GM12891 (cell line): ENCODE data around the gene TBC1D32.

ENCODE experiments used
- DNase-seq: peaks from one replicate; pipeline ENCODE4 v3.0.0; 2011; ENCODE audit warnings: low spot score; ENCODE audit not compliant: insufficient read length
- FAIRE-seq: peaks from 2 replicates; lab custom pipeline; 2011; peaks lifted over from hg19 to GRCh38; lab: Jason Lieb, UNC
- PAX5 ChIP-seq: IDR thresholded peaks from 2 replicates; pipeline ENCODE4 v1.6.1; 2011; ENCODE audit warnings: low read length, moderate library complexity, mild to moderate bottlenecking; ENCODE audit not compliant: insufficient read depth, severe bottlenecking
- POLR2A ChIP-seq: IDR thresholded peaks from 2 replicates; pipeline ENCODE4 v1.6.1; 2011; ENCODE audit warnings: low read depth, low read length, control low read depth
- POLR2AphosphoS5 ChIP-seq: IDR thresholded peaks from 2 replicates; pipeline ENCODE4 v1.6.1; 2011; ENCODE audit warnings: low read depth, low read length, control low read depth
- POU2F2 ChIP-seq: IDR thresholded peaks from 2 replicates; pipeline ENCODE4 v1.6.1; 2011; ENCODE audit warnings: low read depth, mild to moderate bottlenecking, control low read depth, low read length, moderate library complexity
- SPI1 ChIP-seq: IDR thresholded peaks from 2 replicates; pipeline ENCODE4 v1.6.1; 2011; ENCODE audit warnings: low read depth, low read length, control low read depth
- TAF1 ChIP-seq: IDR thresholded peaks from 2 replicates; pipeline ENCODE4 v1.6.1; 2011; ENCODE audit warnings: low read depth, low read length, control low read depth

Gene TBC1D32

GRCh38 chr6:121142093-121142492, 192.2 kb downstream of the TBC1D32 start:
- DNase-seq: no peak
- no peak for FAIRE-seq
- TF ChIP-seq POLR2A (no peak), PAX5 (no peak), POU2F2 (no peak), POLR2AphosphoS5 (no peak), TAF1 (no peak), SPI1 (no peak)

GRCh38 chr6:121135425-121135824, 198.9 kb downstream of the TBC1D32 start:
- TF ChIP-seq SPI1: no peak
- no peak for TF ChIP-seq POLR2AphosphoS5
- TF ChIP-seq POLR2A: no peak
- TF ChIP-seq TAF1: no peak
- TF ChIP-seq POU2F2: no peak
- TF ChIP-seq PAX5: no peak
- FAIRE-seq (no peak), DNase-seq (no peak)

- DNase-seq (no peak), FAIRE-seq (no peak)
- TF ChIP-seq POLR2AphosphoS5 (no peak), POU2F2 (no peak), POLR2A (no peak), PAX5 (no peak), TAF1 (no peak), SPI1 (no peak)
Observed at GRCh38 chr6:121134922-121135321, 199.4 kb downstream of the TBC1D32 start.

- no peak for TF ChIP-seq POLR2AphosphoS5
- no peak for TF ChIP-seq POLR2A
- TF ChIP-seq TAF1: no peak
- no peak for TF ChIP-seq POU2F2
- no peak for TF ChIP-seq SPI1
- TF ChIP-seq PAX5: no peak
- DNase-seq: no peak
- FAIRE-seq: no peak
Observed at GRCh38 chr6:121124600-121124999, 209.7 kb downstream of the TBC1D32 start.

DNA sequence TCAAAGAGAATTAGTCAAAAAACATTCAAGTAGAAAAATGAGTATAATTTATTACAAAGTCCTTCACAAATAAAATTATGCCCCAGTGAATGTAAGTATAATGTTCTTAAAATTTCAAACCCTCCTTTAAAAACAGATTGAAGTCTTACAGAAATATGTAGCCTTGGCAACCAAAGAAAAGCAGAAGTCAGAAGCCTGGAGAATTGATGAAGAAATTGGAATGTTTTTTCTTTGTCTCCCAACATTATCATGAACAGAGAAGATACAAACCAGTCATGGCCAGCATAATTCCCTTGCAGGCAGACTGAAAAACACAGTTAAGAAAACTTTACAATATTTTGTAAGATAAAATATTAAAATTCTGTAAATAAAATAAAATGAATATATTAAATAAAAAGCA, 221.9 kb downstream of the TBC1D32 start:
- no peak for DNase-seq
- TF ChIP-seq SPI1: no peak
- TF ChIP-seq POU2F2: no peak
- TF ChIP-seq TAF1: no peak
- TF ChIP-seq POLR2A: no peak
- TF ChIP-seq POLR2AphosphoS5: no peak
- TF ChIP-seq PAX5: no peak
- FAIRE-seq: no peak

DNA sequence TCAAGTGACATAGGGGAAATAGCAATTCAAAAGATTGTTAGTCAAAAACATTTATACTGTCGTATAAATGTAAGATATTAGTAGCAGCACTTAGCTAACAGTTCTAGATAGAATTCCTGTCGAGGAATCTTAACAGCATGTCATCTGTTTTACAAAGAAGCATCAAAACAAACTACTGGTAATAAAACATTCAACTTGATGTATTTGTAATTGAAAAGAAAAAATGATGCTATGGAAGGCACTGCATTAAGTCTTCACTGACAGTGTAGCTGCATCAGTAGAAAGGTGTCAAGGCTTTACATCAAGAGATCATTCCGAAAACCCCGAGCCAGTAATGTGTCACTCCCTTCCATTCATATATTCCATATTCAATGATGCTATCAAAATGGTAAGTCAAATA, 223.5 kb downstream of the TBC1D32 start:
- TF ChIP-seq TAF1 (no peak), POLR2A (no peak), SPI1 (no peak), PAX5 (no peak), POLR2AphosphoS5 (no peak), POU2F2 (no peak)
- FAIRE-seq (no peak), DNase-seq (no peak)

- DNase-seq: no peak
- no peak for TF ChIP-seq POLR2A
- TF ChIP-seq POU2F2: no peak
- TF ChIP-seq PAX5: no peak
- TF ChIP-seq SPI1: no peak
- no peak for TF ChIP-seq POLR2AphosphoS5
- FAIRE-seq: no peak
Observed at GRCh38 chr6:121106962-121107361, 227.3 kb downstream of the TBC1D32 start.

- DNase-seq: no peak
- FAIRE-seq: no peak
- TF ChIP-seq TAF1: no peak
- TF ChIP-seq POU2F2: no peak
- TF ChIP-seq POLR2A: no peak
- no peak for TF ChIP-seq PAX5
- TF ChIP-seq SPI1: no peak
- TF ChIP-seq POLR2AphosphoS5: no peak
Observed at GRCh38 chr6:121105461-121105860, 228.8 kb downstream of the TBC1D32 start.

DNA sequence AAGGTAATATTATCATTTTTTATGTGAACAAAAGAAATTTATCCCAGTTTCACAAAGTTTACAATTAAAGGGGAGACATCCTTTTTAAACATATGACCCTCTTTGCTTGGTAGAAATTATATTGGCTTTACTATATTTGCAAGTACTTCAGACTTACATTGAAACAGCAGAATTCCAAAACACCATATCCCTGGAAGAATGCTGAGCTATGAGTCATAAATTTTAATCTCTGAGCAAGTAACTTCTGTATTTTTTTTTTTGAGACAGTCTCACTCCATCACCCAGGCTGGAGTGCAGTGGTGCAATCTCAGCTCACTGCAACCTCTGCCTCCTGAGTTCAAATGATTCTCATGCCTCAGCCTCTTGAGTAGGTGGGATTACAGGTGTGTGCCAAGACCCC, 240.4 kb downstream of the TBC1D32 start:
- TF ChIP-seq TAF1: no peak
- TF ChIP-seq POLR2AphosphoS5: no peak
- TF ChIP-seq PAX5: no peak
- no peak for TF ChIP-seq POLR2A
- TF ChIP-seq SPI1: no peak
- TF ChIP-seq POU2F2: no peak
- peak; percentile 16 for FAIRE-seq
- DNase-seq: no peak

- no peak for DNase-seq
- TF ChIP-seq PAX5: no peak
- no peak for TF ChIP-seq TAF1
- no peak for TF ChIP-seq POLR2A
- TF ChIP-seq SPI1: no peak
- no peak for TF ChIP-seq POU2F2
- TF ChIP-seq POLR2AphosphoS5: no peak
- FAIRE-seq: no peak
Observed at GRCh38 chr6:121090492-121090891, 243.8 kb downstream of the TBC1D32 start.
